HepG2 (cell line): ENCODE results near the gene CCBE1.

ENCODE experiments used
- ATF2 ChIP-seq: sonication (generic); formaldehyde crosslinking; IDR thresholded peaks from 2 replicates; pipeline ENCODE4 v1.4.0; 2020; ENCODE audit warnings: missing genetic modification reagents
- BRD4 ChIP-seq: sonication (generic); formaldehyde crosslinking; IDR thresholded peaks from 2 replicates; pipeline ENCODE4 v1.4.0; 2020; ENCODE audit warnings: missing genetic modification reagents
- EZH2 ChIP-seq: conservative IDR thresholded peaks from 2 replicates; pipeline ENCODE4 v1.6.1; 2012; ENCODE audit warnings: mild to moderate bottlenecking, low read depth, low read length, moderate library complexity
- MAX ChIP-seq: IDR thresholded peaks from 2 replicates; pipeline ENCODE4 v1.6.1; 2012; ENCODE audit warnings: inconsistent platforms
- NRL ChIP-seq: sonication (generic); formaldehyde crosslinking; IDR thresholded peaks from 2 replicates; pipeline ENCODE4 v1.5.0; 2020; ENCODE audit warnings: missing genetic modification reagents, mild to moderate bottlenecking, moderate library complexity, borderline replicate concordance
- POLR2A ChIP-seq, 2 experiments: IDR thresholded peaks; 2 replicates each; pipeline ENCODE4 v1.6.1; 2011; ENCODE audit warnings: low read depth in 2 of 2, low read length in 2 of 2, mild to moderate bottlenecking in 1 of 2, moderate library complexity in 1 of 2; ENCODE audit not compliant: insufficient read depth in 1 of 2
- RXRA ChIP-seq: sonication (generic); formaldehyde crosslinking; IDR thresholded peaks from 2 replicates; pipeline ENCODE4 v1.5.1; 2020; ENCODE audit warnings: missing genetic modification reagents
- TAF1 ChIP-seq: sonication (generic); formaldehyde crosslinking; IDR thresholded peaks from 2 replicates; pipeline ENCODE4 v1.4.0; 2020; ENCODE audit warnings: missing genetic modification reagents
- ZNF234 ChIP-seq: sonication (generic); formaldehyde crosslinking; conservative IDR thresholded peaks from 2 replicates; pipeline ENCODE4 v1.5.1; 2020; ENCODE audit warnings: mild to moderate bottlenecking, missing genetic modification reagents
- ZNF670 ChIP-seq: sonication (generic); formaldehyde crosslinking; IDR thresholded peaks from 2 replicates; pipeline ENCODE4 v1.8.0; 2022; ENCODE audit warnings: mild to moderate bottlenecking, missing genetic modification reagents, borderline replicate concordance
- TF ChIP-seq, protein P1 (sequence below): IDR thresholded peaks from 2 replicates; pipeline ENCODE4 v1.6.1; 2016; ENCODE audit warnings: missing compliant biosample characterization, missing genetic modification reagents, borderline replicate concordance
- TF ChIP-seq, protein P2 (sequence below): sonication (generic); formaldehyde crosslinking; IDR thresholded peaks from 2 replicates; pipeline ENCODE4 v1.4.0; 2020; ENCODE audit warnings: missing genetic modification reagents

DNA sequence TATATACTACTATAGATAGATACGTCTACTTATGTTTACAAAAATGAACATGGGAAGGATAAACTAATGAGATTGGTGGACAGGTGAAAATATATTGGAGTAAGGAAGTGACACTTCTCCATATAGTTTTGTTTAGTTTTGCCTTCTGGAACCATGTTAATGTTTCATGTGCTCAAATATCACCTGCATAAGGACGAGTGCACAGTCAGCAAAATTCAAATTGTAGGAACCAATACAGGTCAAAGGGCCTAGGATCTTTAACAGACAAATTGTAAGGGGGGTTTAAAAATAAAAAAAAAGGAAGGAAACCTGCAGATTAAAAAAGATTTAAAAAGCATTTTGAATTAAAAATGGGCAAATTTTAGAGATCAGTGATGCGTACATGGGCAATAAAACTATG lies 104.6 kb downstream of the CCBE1 start:
- TF ChIP-seq ZNF234 (no peak), RXRA (CRISPR knock-in tag) (no peak), MAX (no peak), BRD4 (CRISPR knock-in tag) (no peak), ATF2 (no peak), TAF1 (CRISPR knock-in tag) (no peak), NRL (CRISPR knock-in tag) (no peak), EZH2 (no peak), POLR2A (IDR thresholded peaks at IDR 0.05; ENCODE audit: insufficient read depth in 1 of 2, low read depth in 2 of 2, low read length in 2 of 2) (no peak), ZNF670 (CRISPR knock-in tag) (no peak)
- TF ChIP-seq, protein P1, sequence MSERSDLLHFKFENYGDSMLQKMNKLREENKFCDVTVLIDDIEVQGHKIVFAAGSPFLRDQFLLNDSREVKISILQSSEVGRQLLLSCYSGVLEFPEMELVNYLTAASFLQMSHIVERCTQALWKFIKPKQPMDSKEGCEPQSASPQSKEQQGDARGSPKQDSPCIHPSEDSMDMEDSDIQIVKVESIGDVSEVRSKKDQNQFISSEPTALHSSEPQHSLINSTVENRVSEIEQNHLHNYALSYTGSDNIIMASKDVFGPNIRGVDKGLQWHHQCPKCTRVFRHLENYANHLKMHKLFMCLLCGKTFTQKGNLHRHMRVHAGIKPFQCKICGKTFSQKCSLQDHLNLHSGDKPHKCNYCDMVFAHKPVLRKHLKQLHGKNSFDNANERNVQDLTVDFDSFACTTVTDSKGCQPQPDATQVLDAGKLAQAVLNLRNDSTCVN (CRISPR knock-in tag), result no peak
- TF ChIP-seq, protein P2, sequence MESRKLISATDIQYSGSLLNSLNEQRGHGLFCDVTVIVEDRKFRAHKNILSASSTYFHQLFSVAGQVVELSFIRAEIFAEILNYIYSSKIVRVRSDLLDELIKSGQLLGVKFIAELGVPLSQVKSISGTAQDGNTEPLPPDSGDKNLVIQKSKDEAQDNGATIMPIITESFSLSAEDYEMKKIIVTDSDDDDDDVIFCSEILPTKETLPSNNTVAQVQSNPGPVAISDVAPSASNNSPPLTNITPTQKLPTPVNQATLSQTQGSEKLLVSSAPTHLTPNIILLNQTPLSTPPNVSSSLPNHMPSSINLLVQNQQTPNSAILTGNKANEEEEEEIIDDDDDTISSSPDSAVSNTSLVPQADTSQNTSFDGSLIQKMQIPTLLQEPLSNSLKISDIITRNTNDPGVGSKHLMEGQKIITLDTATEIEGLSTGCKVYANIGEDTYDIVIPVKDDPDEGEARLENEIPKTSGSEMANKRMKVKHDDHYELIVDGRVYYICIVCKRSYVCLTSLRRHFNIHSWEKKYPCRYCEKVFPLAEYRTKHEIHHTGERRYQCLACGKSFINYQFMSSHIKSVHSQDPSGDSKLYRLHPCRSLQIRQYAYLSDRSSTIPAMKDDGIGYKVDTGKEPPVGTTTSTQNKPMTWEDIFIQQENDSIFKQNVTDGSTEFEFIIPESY (CRISPR knock-in tag), result no peak
